ENCODE measurements around the gene LARP1. TPM values are rescaled to one million over a fixed set of nuclear protein-coding genes. Genes with fewer than 3 reads are reported as not detected.

The LARP1 gene
- total and polyA plus RNA-seq, 2 experiments from 2014 or later, result 133 to 302 TPM

GRCh38 chr5:154849264-154849785 is 94.1 kb downstream of the LARP1 start:
- H3K4me3 Mint-ChIP-seq, result peak overlapping the region; percentile 84

More at GRCh38 chr5:154849264-154849785, 94.1 kb downstream of the LARP1 start:
- H3K79me2 ChIP-seq (replicated peaks; ENCODE audit: insufficient read depth), result no peaks in the 10 kb centered on the region
- Mint-ChIP-seq H3K9me3 (no peaks in the 10 kb centered on the region), H3K36me3 (ENCODE audit: low read depth) (no peaks in the 10 kb centered on the region), H3K4me1 (peaks cover 21% of the 10 kb centered on the region; the same call in 2 of the 3 replicates), H3K27ac (no peak overlapping the region), H3K27me3 (ENCODE audit: insufficient read depth, low read depth, poor library complexity) (peaks cover 8% of the 10 kb centered on the region)
- ATAC-seq (no peak), DNase-seq (ENCODE audit: low spot score) (no peak)
- H2AFZ ChIP-seq, result no peak overlapping the region
- no peaks in the 10 kb centered on the region for H3K36me3 ChIP-seq (ENCODE audit: insufficient read depth)
- peak overlapping the region; percentile 85 for H3K27ac ChIP-seq (ENCODE audit: low read depth)
- H4K20me1 ChIP-seq (replicated peaks; ENCODE audit: insufficient read depth), result no peaks in the 10 kb centered on the region
- TF ChIP-seq EZH2 (IDR thresholded peaks at IDR 0.05; ENCODE audit: low read depth, unreplicated experiment), result no peak
- TF ChIP-seq, protein P1, sequence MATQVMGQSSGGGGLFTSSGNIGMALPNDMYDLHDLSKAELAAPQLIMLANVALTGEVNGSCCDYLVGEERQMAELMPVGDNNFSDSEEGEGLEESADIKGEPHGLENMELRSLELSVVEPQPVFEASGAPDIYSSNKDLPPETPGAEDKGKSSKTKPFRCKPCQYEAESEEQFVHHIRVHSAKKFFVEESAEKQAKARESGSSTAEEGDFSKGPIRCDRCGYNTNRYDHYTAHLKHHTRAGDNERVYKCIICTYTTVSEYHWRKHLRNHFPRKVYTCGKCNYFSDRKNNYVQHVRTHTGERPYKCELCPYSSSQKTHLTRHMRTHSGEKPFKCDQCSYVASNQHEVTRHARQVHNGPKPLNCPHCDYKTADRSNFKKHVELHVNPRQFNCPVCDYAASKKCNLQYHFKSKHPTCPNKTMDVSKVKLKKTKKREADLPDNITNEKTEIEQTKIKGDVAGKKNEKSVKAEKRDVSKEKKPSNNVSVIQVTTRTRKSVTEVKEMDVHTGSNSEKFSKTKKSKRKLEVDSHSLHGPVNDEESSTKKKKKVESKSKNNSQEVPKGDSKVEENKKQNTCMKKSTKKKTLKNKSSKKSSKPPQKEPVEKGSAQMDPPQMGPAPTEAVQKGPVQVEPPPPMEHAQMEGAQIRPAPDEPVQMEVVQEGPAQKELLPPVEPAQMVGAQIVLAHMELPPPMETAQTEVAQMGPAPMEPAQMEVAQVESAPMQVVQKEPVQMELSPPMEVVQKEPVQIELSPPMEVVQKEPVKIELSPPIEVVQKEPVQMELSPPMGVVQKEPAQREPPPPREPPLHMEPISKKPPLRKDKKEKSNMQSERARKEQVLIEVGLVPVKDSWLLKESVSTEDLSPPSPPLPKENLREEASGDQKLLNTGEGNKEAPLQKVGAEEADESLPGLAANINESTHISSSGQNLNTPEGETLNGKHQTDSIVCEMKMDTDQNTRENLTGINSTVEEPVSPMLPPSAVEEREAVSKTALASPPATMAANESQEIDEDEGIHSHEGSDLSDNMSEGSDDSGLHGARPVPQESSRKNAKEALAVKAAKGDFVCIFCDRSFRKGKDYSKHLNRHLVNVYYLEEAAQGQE (IDR thresholded peaks at IDR 0.05; ENCODE audit: unreplicated experiment), result no peak
- TF ChIP-seq ETS1 (IDR thresholded peaks at IDR 0.05), result no peak
- TF ChIP-seq ZNF462 (CRISPR knock-in tag; IDR thresholded peaks at IDR 0.05), result no peak
- no peak for TF ChIP-seq EZH2phosphoT487 (IDR thresholded peaks at IDR 0.05; ENCODE audit: unreplicated experiment)
- TF ChIP-seq CTCF (conservative IDR thresholded peaks at IDR 0.05; ENCODE audit: low read depth in 2 of 2), result no peak
- no peak for TF ChIP-seq STAT1 (IDR thresholded peaks at IDR 0.05; ENCODE audit: unreplicated experiment)
- no peak for TF ChIP-seq ZNF331 (CRISPR knock-in tag; IDR thresholded peaks at IDR 0.05; ENCODE audit: low read depth)
- no peak for TF ChIP-seq POLR2AphosphoS5 (IDR thresholded peaks at IDR 0.05; ENCODE audit: low read depth)
- TF ChIP-seq NANOG (IDR thresholded peaks at IDR 0.05; ENCODE audit: borderline replicate concordance), result no peak
- no peak for TF ChIP-seq JUNB (IDR thresholded peaks at IDR 0.05; ENCODE audit: unreplicated experiment)
- TF ChIP-seq ZNF114 (CRISPR knock-in tag; IDR thresholded peaks at IDR 0.05), result no peak
- TF ChIP-seq CREB1 (CRISPR knock-in tag; IDR thresholded peaks at IDR 0.05; ENCODE audit: low read depth), result no peak
- H3F3A ChIP-seq (replicated peaks; ENCODE audit: low read depth), result no peaks in the 10 kb centered on the region
- 0 out of 2 replicates have a peak, but pooled peaks cover 8% of the 10 kb centered on the region for H3K4me1 ChIP-seq (ENCODE audit: insufficient read depth)
- H3K27me3 ChIP-seq (ENCODE audit: insufficient read depth), result no peaks in the 10 kb centered on the region
- H3K9me2 ChIP-seq (ENCODE audit: insufficient read depth), result no peaks in the 10 kb centered on the region
- 0 out of 2 replicates have a peak overlapping the region, but pooled peaks have one; percentile 44 for H3K4me3 ChIP-seq
- H3K4me2 ChIP-seq, result peak overlapping the region; percentile 69

Data from GM23338 (cell line).